NOMO-1 treated with dmso at 0.1 percent for 144 hours (cell line): ENCODE data around the gene LSM7.
A peak's percentile ranks its signal among the peaks of the same experiment; 100 is the strongest.

Experiments used
- DNase-seq: peaks from one replicate; lab custom pipeline; 2025; ENCODE audit not compliant: unreplicated experiment; lab: John Stamatoyannopoulos, UW

The LSM7 gene

GRCh38 chr19:2305452-2306280 lies 22.7 kb downstream of the LSM7 start:
- no peak for DNase-seq

GRCh38 chr19:2303211-2303798 lies 25.1 kb downstream of the LSM7 start:
- DNase-seq, result no peak

GRCh38 chr19:2302319-2303210 lies 25.8 kb downstream of the LSM7 start:
- DNase-seq, result no peak

DNA sequence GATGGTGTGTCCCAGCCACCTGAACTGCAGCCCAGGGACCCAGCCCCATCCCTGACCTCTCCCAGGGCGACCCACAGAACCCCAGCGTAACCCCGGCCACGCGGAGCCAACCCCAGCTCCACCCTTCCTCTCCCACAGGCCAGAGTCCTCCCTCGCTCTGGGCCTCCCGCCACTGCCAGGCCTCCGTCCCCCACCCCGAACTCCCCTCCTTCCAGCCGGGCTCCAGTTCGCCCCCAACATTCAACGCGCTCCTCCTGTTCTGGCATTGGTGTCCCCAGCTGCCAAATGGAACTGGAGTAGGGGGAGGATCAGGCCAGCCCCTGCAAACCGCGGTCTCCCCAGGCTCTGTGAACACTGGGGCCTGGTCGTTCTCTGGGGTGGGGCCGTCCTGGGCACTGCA lies 27.9 kb downstream of the LSM7 start:
- no peak for DNase-seq

DNA sequence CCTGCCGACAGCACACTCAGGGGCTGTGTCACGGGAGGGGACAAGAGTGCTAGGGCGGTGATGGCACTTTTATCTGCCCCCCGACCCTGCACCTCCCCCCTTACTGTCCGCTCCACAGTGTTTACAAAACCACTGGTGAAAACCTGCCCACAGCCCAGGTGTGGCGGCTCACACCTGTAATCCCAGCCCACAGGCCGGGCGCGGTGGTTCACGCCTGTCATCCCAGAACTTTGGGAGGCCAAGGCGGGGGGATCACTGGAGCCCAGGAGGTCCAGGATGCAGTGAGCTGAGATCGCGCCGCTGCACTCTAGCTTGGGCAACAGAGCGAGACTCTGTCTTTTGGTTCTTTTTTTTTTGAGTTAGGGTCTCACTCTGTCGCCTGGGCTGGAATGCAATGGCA lies 32.2 kb downstream of the LSM7 start:
- no peak for DNase-seq

GRCh38 chr19:2294687-2295335 lies 33.6 kb downstream of the LSM7 start:
- no peak for DNase-seq

DNA sequence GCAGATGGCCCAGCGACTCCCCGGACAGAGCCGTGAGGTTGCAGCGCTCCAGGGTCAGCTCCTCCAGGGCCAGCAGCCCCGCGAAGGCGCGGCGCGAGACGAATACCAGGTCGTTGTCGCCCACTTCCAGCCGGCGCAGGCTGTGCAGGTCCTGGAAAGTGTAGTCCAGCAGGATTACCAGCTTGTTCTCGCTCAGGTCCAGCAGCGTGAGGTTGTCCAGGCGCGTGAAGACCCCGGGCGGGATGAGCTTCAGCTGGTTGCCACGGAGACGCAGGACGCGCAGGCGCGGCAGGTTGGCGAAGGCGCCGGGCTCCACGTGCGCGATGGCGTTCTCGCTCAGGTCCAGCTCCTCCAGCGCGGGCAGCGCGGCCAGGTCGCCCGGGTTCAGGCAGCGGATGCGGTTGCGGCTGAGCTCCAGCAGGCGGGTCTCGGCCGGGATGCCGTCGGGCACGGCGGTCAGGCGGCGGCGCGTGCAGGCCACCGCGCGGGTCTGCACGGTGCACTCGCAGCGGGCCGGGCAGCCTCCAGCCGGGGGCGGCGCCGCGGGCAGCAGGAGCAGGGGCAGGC lies 37.1 kb downstream of the LSM7 start:
- no peak for DNase-seq

DNA sequence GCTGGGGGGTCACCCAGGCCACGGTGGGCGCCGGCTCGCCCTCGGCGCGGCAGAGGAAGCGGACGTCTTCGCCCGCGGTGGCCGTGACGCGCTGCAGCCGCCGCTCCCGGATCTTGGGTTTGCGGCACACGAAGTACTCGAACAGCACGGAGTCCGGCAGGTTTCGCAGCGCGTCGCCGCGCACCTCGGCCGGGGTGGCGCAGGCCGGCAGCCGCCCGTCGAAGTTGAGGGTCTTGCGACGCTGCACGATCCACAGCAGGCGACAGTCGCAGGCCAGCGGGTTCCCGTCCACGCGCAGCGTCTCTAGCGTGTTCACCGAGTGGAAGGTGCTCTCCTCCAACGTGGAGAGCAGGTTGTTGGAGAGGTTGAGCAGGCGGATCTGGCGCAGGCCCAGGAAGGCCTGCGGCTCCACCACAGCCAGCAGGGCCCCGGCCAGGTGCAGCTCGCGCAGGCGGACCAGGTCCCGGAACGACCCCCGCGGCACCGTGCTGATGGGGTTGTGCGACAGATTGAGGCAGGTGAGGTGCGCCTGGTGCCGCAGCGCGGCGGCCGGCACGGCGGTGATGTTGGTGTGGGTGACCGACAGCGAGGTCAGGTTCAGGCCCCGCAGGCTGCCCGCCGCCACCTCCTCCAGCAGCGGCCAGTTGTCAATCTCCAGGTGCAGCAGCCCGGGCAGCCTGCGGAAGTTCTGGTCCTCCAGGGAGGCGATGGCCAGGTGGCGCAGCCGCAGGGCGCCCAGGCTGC lies 37.8 kb downstream of the LSM7 start:
- DNase-seq, result no peak

GRCh38 chr19:2289714-2290435 lies 38.5 kb downstream of the LSM7 start:
- DNase-seq, result peak; percentile 91

DNA sequence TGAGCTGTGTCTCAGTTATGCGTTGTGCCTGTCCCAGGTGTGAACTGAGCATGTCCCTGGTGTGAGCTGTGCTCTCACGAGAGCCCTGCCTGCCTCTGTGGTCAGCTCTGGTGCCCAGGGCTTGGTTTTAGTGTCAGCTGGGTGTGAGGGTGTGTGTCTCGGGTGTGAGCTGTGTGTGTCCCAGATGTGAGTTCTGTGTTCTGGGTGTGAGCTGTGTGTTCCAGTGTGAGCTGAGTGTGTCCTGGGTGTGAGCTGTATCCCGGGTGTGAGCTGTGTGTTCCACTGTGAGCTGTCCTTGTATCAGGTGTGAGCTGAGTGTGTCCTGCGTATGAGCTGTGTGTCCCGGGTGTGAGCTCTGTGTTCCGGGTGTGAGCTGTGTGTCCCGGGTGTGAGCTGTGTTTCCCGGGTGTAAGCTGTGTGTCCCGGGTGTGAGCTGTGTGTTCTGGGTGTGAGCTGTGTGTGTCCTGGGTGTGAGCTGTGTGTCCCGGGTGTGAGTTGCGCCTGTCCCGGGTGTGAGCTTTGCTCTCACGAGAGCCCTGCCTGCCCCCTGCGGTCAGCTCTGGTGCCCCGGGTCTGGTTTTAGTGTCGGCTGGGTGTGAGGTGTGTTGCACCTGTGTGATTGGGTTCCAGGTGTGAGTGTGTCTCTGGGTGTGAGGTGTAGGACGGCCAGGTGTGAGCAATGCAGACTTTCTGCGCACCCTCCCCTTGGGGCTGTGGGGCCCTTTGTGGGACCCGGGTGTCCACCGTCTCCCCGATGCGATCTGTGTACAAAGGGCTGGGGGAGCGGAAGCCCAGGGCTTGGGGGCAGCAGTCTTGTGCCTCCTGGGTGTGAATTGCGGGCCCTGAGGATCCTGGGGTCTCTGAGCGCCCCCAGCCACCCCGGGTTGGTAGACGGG lies 39.3 kb downstream of the LSM7 start:
- DNase-seq, result no peak

DNA sequence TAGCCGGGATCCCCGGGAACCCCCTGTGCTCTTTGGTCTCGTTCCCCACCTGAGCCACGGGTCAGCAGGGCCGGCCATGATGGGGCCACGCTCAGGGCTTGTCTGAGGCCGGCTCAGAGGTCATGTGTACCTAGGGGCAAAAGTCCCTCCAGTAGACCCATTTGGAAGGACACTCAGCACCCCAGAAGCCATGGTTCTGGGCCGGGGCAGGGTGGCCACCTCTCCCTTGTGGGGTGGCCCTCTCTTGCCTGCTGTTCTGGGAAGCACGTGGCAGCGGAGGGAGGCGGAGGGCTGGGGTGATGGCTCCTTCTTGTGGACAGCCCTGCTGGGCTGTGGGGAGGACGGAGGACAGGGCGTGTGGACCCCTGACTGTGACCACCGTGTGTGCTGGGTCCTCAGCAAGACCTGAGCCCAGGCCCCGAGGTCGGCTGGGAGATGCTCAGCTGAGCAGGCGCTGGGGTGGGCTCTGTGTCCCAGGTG lies 40.0 kb downstream of the LSM7 start:
- DNase-seq, result peak; percentile 71

GRCh38 chr19:2287585-2288337 lies 40.6 kb downstream of the LSM7 start:
- no peak for DNase-seq

- DNase-seq, result no peak
Measured at GRCh38 chr19:2286402-2287140, 41.8 kb downstream of the LSM7 start.

DNA sequence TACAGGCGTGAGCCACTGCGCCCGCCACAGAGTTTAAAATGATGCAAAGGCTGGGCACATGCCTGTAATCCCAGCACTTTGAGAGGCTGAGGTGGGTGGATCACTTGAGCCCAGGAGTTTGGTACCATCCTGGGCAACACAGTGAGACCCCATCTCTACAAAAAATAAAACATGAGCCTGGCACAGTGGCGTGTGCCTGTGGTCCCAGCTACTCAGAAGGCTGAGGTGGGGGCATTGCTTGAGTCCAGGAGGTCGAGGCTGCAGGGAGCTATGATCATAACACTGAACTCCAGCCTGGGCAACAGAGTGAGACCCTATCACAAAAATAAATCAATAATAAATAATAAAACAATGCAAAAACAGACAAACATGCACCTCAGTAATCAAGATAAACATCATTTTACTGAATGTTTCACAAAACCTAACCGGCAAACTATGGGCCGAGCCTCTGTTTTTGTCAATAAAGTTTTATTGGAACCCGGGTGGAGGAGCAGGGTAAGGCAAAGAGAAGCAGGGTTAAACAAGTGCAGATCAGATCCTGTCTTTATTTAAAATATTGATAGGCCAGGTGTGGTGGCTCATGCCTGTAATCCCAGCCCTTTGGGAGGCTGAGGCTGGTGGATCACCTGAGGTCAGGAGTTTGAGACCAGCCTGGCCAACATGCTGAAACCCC lies 44.4 kb downstream of the LSM7 start:
- DNase-seq, result no peak

- DNase-seq, result no peak
Measured at GRCh38 chr19:2282862-2283237, 45.5 kb downstream of the LSM7 start.

- peak; percentile 57 for DNase-seq
Measured at GRCh38 chr19:2282062-2282861, 46.1 kb downstream of the LSM7 start, which contains the start of gene PEAK3. Gene PEAK3, minus strand, starts transcription at chr19:2282175. Its CDS starts 1,244 bp downstream, at chr19:2280931.
